ENCODE results near the gene PTGES. TPM values are rescaled to one million over a fixed set of nuclear protein-coding genes. Genes with fewer than 3 reads are reported as not detected.
"Not testable (repeated sequence)": the region's sequence is repeated elsewhere in the genome, so short reads cannot be mapped to it uniquely, and the experiment has no call there.

The PTGES gene, protein sequence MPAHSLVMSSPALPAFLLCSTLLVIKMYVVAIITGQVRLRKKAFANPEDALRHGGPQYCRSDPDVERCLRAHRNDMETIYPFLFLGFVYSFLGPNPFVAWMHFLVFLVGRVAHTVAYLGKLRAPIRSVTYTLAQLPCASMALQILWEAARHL
- total RNA-seq = not detected

DNA sequence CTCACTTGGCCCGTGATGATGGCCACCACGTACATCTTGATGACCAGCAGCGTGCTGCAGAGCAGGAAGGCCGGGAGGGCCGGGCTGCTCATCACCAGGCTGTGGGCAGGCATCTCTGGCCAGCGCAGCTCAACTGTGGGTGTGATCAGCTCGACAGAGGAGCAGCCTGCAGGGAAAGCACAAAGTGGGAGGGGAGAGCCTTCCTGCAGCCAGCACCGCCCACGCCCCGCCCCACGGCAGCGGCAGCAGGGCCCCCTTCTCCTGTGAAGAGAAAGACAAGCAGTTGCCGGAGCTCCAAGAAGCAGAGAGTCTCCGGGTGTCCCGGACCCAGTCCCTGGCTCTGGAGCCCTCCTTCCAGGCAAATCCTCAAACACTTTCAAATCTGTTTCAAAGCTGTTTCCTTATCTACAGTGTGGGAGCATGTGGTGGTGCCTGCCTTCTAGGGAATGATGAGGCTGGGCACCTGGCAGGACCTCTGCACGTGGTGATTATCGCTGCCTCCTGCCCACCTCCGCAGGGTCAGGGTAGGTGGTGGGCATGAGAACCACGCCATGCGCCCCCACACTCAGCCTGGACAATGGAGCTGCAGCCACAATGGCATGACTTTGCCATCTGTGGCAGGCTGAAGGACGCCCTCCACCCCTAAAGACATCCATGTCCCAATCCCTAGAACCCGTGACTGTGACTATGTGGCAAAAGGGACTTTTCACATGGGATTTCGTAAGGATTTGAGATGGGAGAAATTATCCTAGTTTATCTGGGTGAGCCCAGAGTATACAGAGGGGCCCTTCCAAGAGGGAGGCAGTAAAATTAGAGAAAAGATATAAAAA lies at the start of gene PTGES:
Gene PTGES, minus strand, starts transcription at position 143 of the 830 bp plus-strand sequence. Its CDS starts 30 bp downstream, at position 113.
- Mint-ChIP-seq H3K36me3 (ENCODE audit: low read depth) (no peaks in the 10 kb centered on the region), H3K27me3 (peaks cover 2% of the 10 kb centered on the region), H3K9me3 (no peaks in the 10 kb centered on the region), H3K4me1 (peaks cover 7% of the 10 kb centered on the region), H3K4me3 (peak within 1 kb of the TSS; percentile 11), H3K27ac (no peak within 1 kb of the TSS)
- ATAC-seq (replicated peaks) = peak; percentile 49

DNA sequence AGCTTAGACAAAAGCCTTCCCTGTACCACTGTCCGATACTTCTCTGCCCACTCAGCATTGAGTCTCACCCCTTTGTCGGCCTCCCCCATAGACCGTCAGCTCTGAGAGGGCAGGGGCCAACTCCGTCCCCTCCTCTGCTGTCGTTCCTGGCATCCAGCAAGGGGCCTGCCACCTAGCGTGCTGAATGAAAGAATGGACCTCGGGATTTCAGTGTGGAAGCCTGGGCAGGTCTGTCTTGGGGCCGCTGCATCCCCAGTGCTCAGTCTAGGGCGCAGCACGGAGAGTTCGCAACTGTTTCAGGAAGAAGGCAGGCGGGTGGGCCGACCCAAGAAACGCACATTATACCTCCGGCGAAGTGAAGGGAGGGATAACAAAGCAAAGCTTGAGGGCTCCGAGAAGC lies 48.7 kb upstream of the PTGES start:
- Mint-ChIP-seq H3K27ac (peak overlapping the region; percentile 9), H3K27me3 (no peaks in the 10 kb centered on the region), H3K36me3 (ENCODE audit: low read depth) (peaks cover 27% of the 10 kb centered on the region), H3K4me1 (peaks cover 7% of the 10 kb centered on the region), H3K4me3 (peak overlapping the region; percentile 40), H3K9me3 (no peaks in the 10 kb centered on the region)
- ATAC-seq (replicated peaks) = no peak

- H3K36me3 Mint-ChIP-seq (ENCODE audit: low read depth) = peaks cover 3% of the 10 kb centered on the region
- peaks cover 6% of the 10 kb centered on the region for H3K4me1 Mint-ChIP-seq
- H3K9me3 Mint-ChIP-seq = no peaks in the 10 kb centered on the region
- no peak overlapping the region for H3K27ac Mint-ChIP-seq
- no peaks in the 10 kb centered on the region for H3K27me3 Mint-ChIP-seq
- no peak for ATAC-seq (replicated peaks)
- no peak overlapping the region for H3K4me3 Mint-ChIP-seq
Observed at GRCh38 chr9:129798973-129799372, 46.1 kb upstream of the PTGES start.

GRCh38 chr9:129796029-129796428 lies 43.2 kb upstream of the PTGES start:
- not testable (repeated sequence) for H3K27me3 Mint-ChIP-seq; H3K9me3 Mint-ChIP-seq; H3K4me3 Mint-ChIP-seq; H3K27ac Mint-ChIP-seq; H3K4me1 Mint-ChIP-seq; H3K36me3 Mint-ChIP-seq (ENCODE audit: low read depth); ATAC-seq (replicated peaks)

DNA sequence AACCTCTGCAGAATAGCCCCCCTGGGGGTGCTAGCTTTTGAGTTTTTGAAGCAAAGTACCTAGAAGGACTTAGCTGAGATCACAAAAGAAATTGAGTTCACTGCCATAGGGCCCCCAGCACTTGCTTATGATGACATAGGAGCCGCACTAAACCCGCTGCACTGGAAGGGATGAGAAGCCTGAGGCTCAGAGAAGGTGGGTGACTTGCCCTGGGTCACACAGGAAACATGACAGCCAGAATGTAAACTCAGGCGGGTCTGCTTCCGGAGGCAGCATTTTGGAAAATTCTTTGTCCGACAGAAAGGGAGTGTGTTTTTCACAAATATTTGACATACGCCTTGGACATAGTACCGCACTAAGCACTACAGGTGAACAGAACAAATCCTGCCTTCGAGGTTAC lies 41.7 kb upstream of the PTGES start:
- no peak overlapping the region for H3K27ac Mint-ChIP-seq
- H3K4me1 Mint-ChIP-seq = peaks cover 6% of the 10 kb centered on the region
- H3K4me3 Mint-ChIP-seq = no peak overlapping the region
- no peaks in the 10 kb centered on the region for H3K9me3 Mint-ChIP-seq
- no peak for ATAC-seq (replicated peaks)
- H3K36me3 Mint-ChIP-seq (ENCODE audit: low read depth) = no peaks in the 10 kb centered on the region
- no peaks in the 10 kb centered on the region for H3K27me3 Mint-ChIP-seq

DNA sequence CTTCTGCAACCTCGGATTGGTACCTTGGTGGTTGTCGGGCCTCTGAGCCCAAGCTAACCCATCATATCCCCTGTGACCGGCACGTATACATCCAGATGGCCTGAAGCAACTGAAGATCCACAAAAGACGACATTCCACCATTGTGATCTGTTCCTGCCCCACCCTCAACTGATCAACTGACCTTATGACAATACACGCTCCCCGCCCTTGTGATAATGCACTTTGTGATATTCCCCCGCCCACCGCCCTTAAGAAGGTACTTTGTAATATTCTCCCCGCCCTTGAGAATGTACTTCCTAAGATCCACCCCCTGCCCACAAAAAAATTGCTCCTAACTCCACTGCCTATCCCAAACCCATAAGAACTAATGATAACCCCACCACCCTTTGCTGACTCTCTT lies 33.6 kb upstream of the PTGES start:
- H3K4me1 Mint-ChIP-seq = no peaks in the 10 kb centered on the region
- ATAC-seq (replicated peaks) = no peak
- no peak overlapping the region for H3K27ac Mint-ChIP-seq

DNA sequence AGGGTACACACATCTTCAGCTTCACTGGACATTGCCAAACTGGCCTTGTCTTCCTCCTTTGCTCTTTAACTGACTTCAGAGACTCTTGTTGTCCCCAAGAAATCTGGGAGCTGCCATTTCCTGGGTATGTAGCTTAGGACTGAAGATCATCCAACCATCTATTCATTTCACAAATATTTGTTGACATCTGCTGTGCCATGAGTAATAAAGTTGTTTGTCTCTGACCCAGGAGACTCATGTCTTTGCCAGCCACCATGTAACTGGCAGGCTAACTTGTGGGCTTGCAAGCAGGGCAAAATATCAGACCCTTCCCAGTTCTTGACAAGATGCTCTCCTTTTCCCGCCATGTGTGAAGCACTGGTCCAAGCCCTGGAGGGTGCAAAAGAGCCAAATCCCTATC lies 33.0 kb upstream of the PTGES start:
- Mint-ChIP-seq H3K36me3 (ENCODE audit: low read depth) (no peaks in the 10 kb centered on the region), H3K4me3 (no peak overlapping the region), H3K9me3 (no peaks in the 10 kb centered on the region), H3K27ac (no peak overlapping the region), H3K27me3 (peaks cover 12% of the 10 kb centered on the region), H3K4me1 (no peaks in the 10 kb centered on the region)
- no peak for ATAC-seq (replicated peaks)

More for the DNA sequence above, 33.6 kb upstream of the PTGES start:
- Mint-ChIP-seq H3K4me3 (no peak overlapping the region), H3K27me3 (peaks cover 12% of the 10 kb centered on the region), H3K36me3 (ENCODE audit: low read depth) (no peaks in the 10 kb centered on the region), H3K9me3 (no peaks in the 10 kb centered on the region)

DNA sequence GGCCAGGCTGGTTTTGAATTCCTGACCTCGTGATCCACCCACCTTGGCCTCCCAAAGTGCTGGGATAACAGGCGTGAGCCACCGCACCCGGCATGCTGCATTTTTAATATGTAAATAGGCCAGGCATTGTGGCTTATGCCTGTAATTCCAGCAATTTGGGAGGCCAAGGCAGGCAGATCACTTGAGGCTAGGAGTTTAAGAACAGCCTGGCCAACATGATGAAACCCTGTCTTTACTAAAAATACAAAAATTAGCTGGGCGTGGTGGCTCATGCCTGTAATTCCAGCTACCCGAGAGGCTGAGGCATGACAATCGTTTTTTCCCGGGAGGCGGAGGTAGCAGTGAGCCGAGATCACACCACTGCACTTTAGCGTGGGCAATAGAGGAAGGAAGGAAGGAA lies 32.1 kb upstream of the PTGES start:
- H3K27me3 Mint-ChIP-seq = peaks cover 12% of the 10 kb centered on the region
- not testable (repeated sequence) for H3K4me1 Mint-ChIP-seq; H3K27ac Mint-ChIP-seq; ATAC-seq (replicated peaks); H3K36me3 Mint-ChIP-seq (ENCODE audit: low read depth); H3K4me3 Mint-ChIP-seq; H3K9me3 Mint-ChIP-seq

GRCh38 chr9:129783516-129784361 lies 30.9 kb upstream of the PTGES start:
- Mint-ChIP-seq H3K4me3 (no peak overlapping the region), H3K27ac (no peak overlapping the region), H3K27me3 (peaks cover 14% of the 10 kb centered on the region), H3K9me3 (no peaks in the 10 kb centered on the region), H3K36me3 (ENCODE audit: low read depth) (no peaks in the 10 kb centered on the region), H3K4me1 (no peaks in the 10 kb centered on the region)
- ATAC-seq (replicated peaks) = peak; percentile 96

- Mint-ChIP-seq H3K9me3 (no peaks in the 10 kb centered on the region), H3K27me3 (peaks cover 15% of the 10 kb centered on the region), H3K4me3 (no peak overlapping the region), H3K4me1 (peaks cover 8% of the 10 kb centered on the region), H3K36me3 (ENCODE audit: low read depth) (no peaks in the 10 kb centered on the region), H3K27ac (no peak overlapping the region)
- ATAC-seq (replicated peaks) = no peak
Observed at GRCh38 chr9:129781981-129782380, 29.1 kb upstream of the PTGES start.

- H3K4me1 Mint-ChIP-seq = peaks cover 10% of the 10 kb centered on the region
- H3K27ac Mint-ChIP-seq = no peak overlapping the region
- ATAC-seq (replicated peaks) = no peak
- H3K27me3 Mint-ChIP-seq = peaks cover 9% of the 10 kb centered on the region
- no peaks in the 10 kb centered on the region for H3K36me3 Mint-ChIP-seq (ENCODE audit: low read depth)
- no peak overlapping the region for H3K4me3 Mint-ChIP-seq
- H3K9me3 Mint-ChIP-seq = no peaks in the 10 kb centered on the region
Observed at GRCh38 chr9:129781131-129781530, 28.3 kb upstream of the PTGES start.

GRCh38 chr9:129779560-129780190 lies 26.8 kb upstream of the PTGES start:
- ATAC-seq (replicated peaks) = no peak
- Mint-ChIP-seq H3K27ac (peak overlapping the region; percentile 7), H3K9me3 (no peaks in the 10 kb centered on the region), H3K27me3 (peaks cover 9% of the 10 kb centered on the region), H3K4me1 (peaks cover 10% of the 10 kb centered on the region), H3K4me3 (no peak overlapping the region), H3K36me3 (ENCODE audit: low read depth) (no peaks in the 10 kb centered on the region)

GRCh38 chr9:129778469-129778868 lies 25.6 kb upstream of the PTGES start:
- Mint-ChIP-seq H3K27ac (no peak overlapping the region), H3K36me3 (ENCODE audit: low read depth) (no peaks in the 10 kb centered on the region), H3K4me1 (peaks cover 10% of the 10 kb centered on the region), H3K9me3 (no peaks in the 10 kb centered on the region), H3K27me3 (peaks cover 12% of the 10 kb centered on the region), H3K4me3 (no peak overlapping the region)
- ATAC-seq (replicated peaks) = no peak

- Mint-ChIP-seq H3K4me1 (peaks cover 10% of the 10 kb centered on the region), H3K27ac (peak overlapping the region; percentile 47), H3K9me3 (no peaks in the 10 kb centered on the region), H3K36me3 (ENCODE audit: low read depth) (no peaks in the 10 kb centered on the region), H3K27me3 (peaks cover 12% of the 10 kb centered on the region), H3K4me3 (peak overlapping the region; percentile 16)
- ATAC-seq (replicated peaks) = peak; percentile 8
Observed at GRCh38 chr9:129777769-129778130, 24.9 kb upstream of the PTGES start.
